ENCODE data around the gene NUCB2.
A peak's percentile ranks its signal among the peaks of the same experiment; 100 is the strongest.

The NUCB2 gene

DNA sequence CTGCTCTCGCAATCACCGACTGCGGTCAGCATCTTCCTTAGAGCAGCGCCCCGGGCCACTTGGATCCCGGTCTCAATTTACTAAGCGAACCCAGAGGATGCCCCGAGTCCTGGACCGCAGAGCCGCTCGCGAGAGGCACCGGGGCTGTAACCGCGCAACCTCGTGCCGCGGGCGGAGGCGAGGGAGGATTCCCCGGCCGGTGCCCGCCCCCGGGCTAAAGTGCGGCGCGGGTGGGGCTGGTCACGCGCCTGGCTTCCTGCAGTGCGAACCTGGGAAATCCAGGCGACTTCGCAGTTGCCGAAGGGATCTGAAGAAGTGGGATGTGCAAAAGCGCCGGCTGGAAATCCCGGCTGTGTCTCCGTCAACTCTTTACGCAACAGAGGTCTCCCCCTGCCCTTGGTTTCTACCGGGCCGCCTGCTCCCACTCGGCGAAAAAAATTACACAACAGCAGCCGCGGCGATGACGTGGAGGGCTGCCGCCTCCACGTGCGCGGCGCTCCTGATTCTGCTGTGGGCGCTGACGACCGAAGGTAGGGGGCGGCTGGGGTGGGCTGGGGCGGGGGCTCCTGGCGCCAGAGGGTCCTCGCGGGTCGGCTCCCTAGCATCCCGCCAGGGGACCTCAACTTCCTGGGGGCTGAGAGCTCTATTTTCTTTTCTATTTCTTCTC, 75.1 kb downstream of the NUCB2 start, which contains the start of gene NCR3LG1:
NCR3LG1 (plus strand) TSS at position 291 of the 667 bp plus-strand sequence; CDS start at position 461, 170 bp downstream.
- H2BK5ac ChIP-seq (ENCODE audit: low read length) = peak within 1 kb of the TSS; percentile 60

DNA sequence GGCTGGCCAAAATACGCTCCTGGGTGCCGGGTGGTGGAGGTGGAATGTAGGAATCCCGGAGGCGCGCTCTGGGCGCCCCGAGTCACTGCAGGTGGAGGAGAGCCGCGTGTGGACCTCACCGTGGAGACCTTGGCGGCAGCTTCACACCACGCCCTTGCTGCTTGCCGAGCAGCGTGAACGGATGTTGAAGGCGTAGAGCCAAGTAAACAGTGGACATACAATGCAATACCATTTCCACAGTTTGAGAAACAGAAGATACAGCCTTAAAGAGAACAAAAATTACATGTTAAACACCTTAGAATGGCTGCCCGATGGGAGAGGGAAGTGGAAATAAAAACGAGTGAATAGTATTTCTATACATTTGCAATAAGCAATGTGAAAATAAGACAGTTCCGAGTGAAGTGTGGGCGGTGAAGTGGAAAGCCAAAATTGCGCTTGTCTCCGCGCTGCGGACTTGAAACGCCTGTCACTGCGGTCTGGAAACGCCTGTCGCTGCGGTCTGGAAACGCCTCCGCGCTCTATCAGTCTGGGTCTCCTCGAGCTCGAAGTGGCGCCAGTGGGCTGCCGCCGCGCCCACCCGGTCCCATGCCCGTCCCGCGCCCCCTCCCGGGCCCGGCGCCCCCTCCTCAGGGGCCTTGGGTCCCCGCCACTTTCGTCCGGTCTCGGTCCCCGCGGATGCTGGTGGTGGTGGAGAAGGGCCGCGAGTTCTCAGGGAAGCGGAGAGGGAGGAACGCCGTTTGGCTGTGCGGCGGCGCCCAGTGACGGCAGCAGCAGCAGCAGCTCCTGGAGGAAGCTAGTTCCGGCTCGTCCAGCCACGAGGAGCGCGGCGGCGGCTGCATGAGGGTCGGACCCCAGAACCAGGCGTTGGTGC, 76.6 kb downstream of the NUCB2 start:
- Histone ChIP-seq H4K91ac (ENCODE audit: low read depth, low read length, poor library complexity) (no peak overlapping the region), H3K4me2 (ENCODE audit: insufficient read depth, low read length, poor library complexity, severe bottlenecking) (peak overlapping the region; percentile 77), H3K27me3 (ENCODE audit: control insufficient read depth in 3 of 3, insufficient read depth in 3 of 3, low read depth in 1 of 3, low read length in 3 of 3) (peaks cover 0 to 31% (median 5%) of the 10 kb centered on the region in 3 experiments), H3K18ac (ENCODE audit: low read length) (peak overlapping the region; percentile 96), H3K14ac (ENCODE audit: low read length) (peak overlapping the region; percentile 84), H3K79me1 (ENCODE audit: low read depth, low read length) (no peaks in the 10 kb centered on the region), H4K8ac (ENCODE audit: low read depth, low read length) (no peak overlapping the region), H3K23ac (ENCODE audit: low read depth, low read length, poor library complexity) (no peak overlapping the region), H2AK5ac (ENCODE audit: low read depth, low read length) (no peak overlapping the region), H2BK5ac (ENCODE audit: low read length) (no peak overlapping the region), H2AFZ (ENCODE audit: low read length) (peak overlapping the region; percentile 97), H3K36me3 (replicated peaks in 1 of 2; ENCODE audit: control insufficient read depth in 2 of 2, insufficient read depth in 2 of 2, low read length in 2 of 2) (peaks cover 0 to 17% of the 10 kb centered on the region in 2 donors), H3K9ac (ENCODE audit: low read depth, low read length, poor library complexity) (peak overlapping the region; percentile 80), H2BK120ac (ENCODE audit: low read depth, low read length) (no peak overlapping the region), H3K27ac (replicated peaks; ENCODE audit: low read length) (no peak overlapping the region), H3K9me3 (replicated peaks in 1 of 2; ENCODE audit: control insufficient read depth in 2 of 2, insufficient read depth in 1 of 2, low read depth in 1 of 2, low read length in 2 of 2) (peaks cover 0 to 14% of the 10 kb centered on the region in 2 donors), H2BK15ac (ENCODE audit: low read length) (no peak overlapping the region), H2BK12ac (ENCODE audit: low read length) (no peak overlapping the region), H3K4me3 (ENCODE audit: low read length in 2 of 2) (peak overlapping the region; percentile 54 to 79), H3K4ac (ENCODE audit: low read length) (no peak overlapping the region), H3K4me1 (ENCODE audit: control insufficient read depth in 2 of 2, insufficient read depth in 1 of 2, low read depth in 1 of 2, low read length in 2 of 2) (peaks cover 2 to 3% of the 10 kb centered on the region in 2 donors)
- peak; percentile 63 for DNase-seq (ENCODE audit: low spot score)
- WGBS, 2 donors (ENCODE audit: extremely low coverage in 2 of 2, insufficient read length in 2 of 2, insufficient replicate concordance in 1 of 2) = no CpG with 5 or more reads among the region's 69 CpGs

More for the DNA sequence above, 75.1 kb downstream of the NUCB2 start, which contains the start of gene NCR3LG1:
- peak within 1 kb of the TSS; percentile 54 to 79 for H3K4me3 ChIP-seq (ENCODE audit: low read length in 2 of 2)
- H3K9me3 ChIP-seq (replicated peaks in 1 of 2; ENCODE audit: control insufficient read depth in 2 of 2, insufficient read depth in 1 of 2, low read depth in 1 of 2, low read length in 2 of 2) = peaks cover 0 to 8% of the 10 kb centered on the region in 2 donors
- H2AFZ ChIP-seq (ENCODE audit: low read length) = peak within 1 kb of the TSS; percentile 97
- H3K18ac ChIP-seq (ENCODE audit: low read length) = peak within 1 kb of the TSS; percentile 91
- peak within 1 kb of the TSS; percentile 67 for H2BK120ac ChIP-seq (ENCODE audit: low read depth, low read length)
- no peak within 1 kb of the TSS for H4K91ac ChIP-seq (ENCODE audit: low read depth, low read length, poor library complexity)
- DNase-seq (ENCODE audit: low spot score) = peak; percentile 24
- H2BK15ac ChIP-seq (ENCODE audit: low read length) = peak within 1 kb of the TSS; percentile 70
- H2AK5ac ChIP-seq (ENCODE audit: low read depth, low read length) = no peak within 1 kb of the TSS
- peak within 1 kb of the TSS; percentile 56 for H3K23ac ChIP-seq (ENCODE audit: low read depth, low read length, poor library complexity)
- peaks cover 0 to 1% of the 10 kb centered on the region in 2 donors for H3K36me3 ChIP-seq (replicated peaks in 1 of 2; ENCODE audit: control insufficient read depth in 2 of 2, insufficient read depth in 2 of 2, low read length in 2 of 2)
- H3K27me3 ChIP-seq (ENCODE audit: control insufficient read depth in 3 of 3, insufficient read depth in 3 of 3, low read depth in 1 of 3, low read length in 3 of 3) = peaks cover 0 to 31% (median 5%) of the 10 kb centered on the region in 3 experiments
- H3K4me1 ChIP-seq (ENCODE audit: control insufficient read depth in 2 of 2, insufficient read depth in 1 of 2, low read depth in 1 of 2, low read length in 2 of 2) = peaks cover 2 to 3% of the 10 kb centered on the region in 2 donors
- no CpG with 5 or more reads among the region's 61 CpGs for WGBS, 2 donors (ENCODE audit: extremely low coverage in 2 of 2, insufficient read length in 2 of 2, insufficient replicate concordance in 1 of 2)
- H3K27ac ChIP-seq (replicated peaks; ENCODE audit: low read length) = no peak within 1 kb of the TSS
- peak within 1 kb of the TSS; percentile 36 for H3K9ac ChIP-seq (ENCODE audit: low read depth, low read length, poor library complexity)
- H4K8ac ChIP-seq (ENCODE audit: low read depth, low read length) = no peak within 1 kb of the TSS
- H3K14ac ChIP-seq (ENCODE audit: low read length) = no peak within 1 kb of the TSS
- no peaks in the 10 kb centered on the region for H3K79me1 ChIP-seq (ENCODE audit: low read depth, low read length)
- H2BK12ac ChIP-seq (ENCODE audit: low read length) = peak within 1 kb of the TSS; percentile 66
- no peak within 1 kb of the TSS for H3K4ac ChIP-seq (ENCODE audit: low read length)
- peak within 1 kb of the TSS; percentile 93 for H3K4me2 ChIP-seq (ENCODE audit: insufficient read depth, low read length, poor library complexity, severe bottlenecking)

DNA sequence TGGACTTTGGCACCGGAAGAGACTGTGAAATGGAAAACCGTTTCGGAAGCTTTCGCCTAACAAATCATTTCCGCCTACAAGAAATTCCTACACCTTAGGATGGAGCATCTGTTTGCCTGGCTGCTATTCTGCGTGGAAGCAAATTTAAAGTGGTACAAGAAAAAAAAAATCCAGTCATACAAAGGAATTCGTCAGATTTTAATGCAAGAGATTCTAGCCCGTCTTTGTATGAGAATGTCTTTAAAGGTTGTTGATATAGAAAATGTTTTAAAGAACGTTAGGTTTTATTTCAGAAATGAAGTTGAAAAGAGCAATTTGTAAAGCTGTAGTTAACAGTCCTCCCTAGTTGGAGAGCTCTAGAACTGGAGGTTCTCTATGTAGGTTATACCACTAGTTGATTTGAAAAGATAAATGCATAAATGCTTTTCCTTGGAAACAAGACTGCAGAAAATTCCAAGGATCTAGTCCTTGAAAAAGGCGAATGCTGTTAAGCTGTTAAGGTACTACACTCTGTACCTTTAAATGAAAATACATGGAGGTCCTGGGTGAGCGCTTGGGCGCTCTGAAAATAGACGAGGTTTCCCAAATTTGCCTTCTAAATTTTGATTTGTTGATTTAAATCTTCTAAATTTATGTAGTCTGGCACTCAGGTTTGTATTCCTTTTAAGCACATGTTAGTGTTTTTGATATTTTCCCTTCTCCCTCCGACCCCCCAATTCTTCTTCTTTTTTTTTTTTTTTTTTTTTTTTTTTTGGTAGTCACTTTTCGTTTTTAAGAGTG, 77.5 kb downstream of the NUCB2 start:
- no peak overlapping the region for H3K14ac ChIP-seq (ENCODE audit: low read length)
- no peak overlapping the region for H2AK5ac ChIP-seq (ENCODE audit: low read depth, low read length)
- H2BK12ac ChIP-seq (ENCODE audit: low read length) = no peak overlapping the region
- no peaks in the 10 kb centered on the region for H3K79me1 ChIP-seq (ENCODE audit: low read depth, low read length)
- H2BK5ac ChIP-seq (ENCODE audit: low read length) = no peak overlapping the region
- no peak overlapping the region for H2BK15ac ChIP-seq (ENCODE audit: low read length)
- H3K4ac ChIP-seq (ENCODE audit: low read length) = no peak overlapping the region
- H3K9ac ChIP-seq (ENCODE audit: low read depth, low read length, poor library complexity) = no peak overlapping the region
- peak overlapping the region; percentile 96 for H3K18ac ChIP-seq (ENCODE audit: low read length)
- no peak overlapping the region for H4K91ac ChIP-seq (ENCODE audit: low read depth, low read length, poor library complexity)
- DNase-seq (ENCODE audit: low spot score) = no peak
- H3K36me3 ChIP-seq (replicated peaks in 1 of 2; ENCODE audit: control insufficient read depth in 2 of 2, insufficient read depth in 2 of 2, low read length in 2 of 2) = peaks cover 0 to 24% of the 10 kb centered on the region in 2 donors
- no peak overlapping the region for H2BK120ac ChIP-seq (ENCODE audit: low read depth, low read length)
- H3K23ac ChIP-seq (ENCODE audit: low read depth, low read length, poor library complexity) = no peak overlapping the region
- peak overlapping the region; percentile 97 for H2AFZ ChIP-seq (ENCODE audit: low read length)
- H4K8ac ChIP-seq (ENCODE audit: low read depth, low read length) = no peak overlapping the region
- peak overlapping the region; percentile 76 for H3K4me2 ChIP-seq (ENCODE audit: insufficient read depth, low read length, poor library complexity, severe bottlenecking)
- no peak overlapping the region for H3K27ac ChIP-seq (replicated peaks; ENCODE audit: low read length)
- peaks cover 2 to 3% of the 10 kb centered on the region in 2 donors for H3K4me1 ChIP-seq (ENCODE audit: control insufficient read depth in 2 of 2, insufficient read depth in 1 of 2, low read depth in 1 of 2, low read length in 2 of 2)
- H3K4me3 ChIP-seq (ENCODE audit: low read length in 2 of 2) = peak overlapping the region; percentile 54 to 79
- H3K9me3 ChIP-seq (replicated peaks in 1 of 2; ENCODE audit: control insufficient read depth in 2 of 2, insufficient read depth in 1 of 2, low read depth in 1 of 2, low read length in 2 of 2) = peaks cover 0 to 19% of the 10 kb centered on the region in 2 donors
- peaks cover 0 to 31% (median 5%) of the 10 kb centered on the region in 3 experiments for H3K27me3 ChIP-seq (ENCODE audit: control insufficient read depth in 3 of 3, insufficient read depth in 3 of 3, low read depth in 1 of 3, low read length in 3 of 3)
- 100% methylated on average over 1 of the region's 15 CpGs; no CpG with 5 or more reads in 1 of the 2 donors for WGBS, 2 donors (ENCODE audit: extremely low coverage in 2 of 2, insufficient read length in 2 of 2, insufficient replicate concordance in 1 of 2)

Measured in neuronal stem cell (in vitro differentiated cells).